DMS153 treated with DMSO at 0.1 percent for 48 hours (cell line): ENCODE measurements around the gene CYB561D2.
A peak's percentile ranks its signal among the peaks of the same experiment; 100 is the strongest.

Experiments
- DNase-seq: peaks from one replicate; lab custom pipeline; 2025; ENCODE audit not compliant: unreplicated experiment; lab: John Stamatoyannopoulos, UW

The CYB561D2 gene

DNA sequence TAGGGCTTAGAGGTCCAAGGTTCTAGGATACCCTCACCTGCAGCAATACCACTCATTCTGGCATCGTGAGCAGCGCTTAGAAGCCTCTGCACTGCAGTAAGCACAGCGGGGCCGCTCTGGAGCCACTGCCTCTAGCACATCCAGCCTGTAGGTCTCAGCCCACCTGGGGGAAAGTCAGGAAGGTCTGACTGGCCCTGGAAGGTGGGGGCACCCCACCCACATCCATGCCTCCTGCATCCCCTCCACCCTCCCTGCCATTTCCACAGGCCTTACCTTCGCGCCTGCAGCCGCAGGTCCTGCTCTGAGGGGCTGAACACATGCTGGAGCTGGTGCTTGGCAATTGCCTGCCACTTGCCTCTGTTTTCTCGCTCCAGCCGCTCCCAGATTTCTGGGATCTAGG is 9.1 kb upstream of the CYB561D2 start:
- DNase-seq: no peak

DNA sequence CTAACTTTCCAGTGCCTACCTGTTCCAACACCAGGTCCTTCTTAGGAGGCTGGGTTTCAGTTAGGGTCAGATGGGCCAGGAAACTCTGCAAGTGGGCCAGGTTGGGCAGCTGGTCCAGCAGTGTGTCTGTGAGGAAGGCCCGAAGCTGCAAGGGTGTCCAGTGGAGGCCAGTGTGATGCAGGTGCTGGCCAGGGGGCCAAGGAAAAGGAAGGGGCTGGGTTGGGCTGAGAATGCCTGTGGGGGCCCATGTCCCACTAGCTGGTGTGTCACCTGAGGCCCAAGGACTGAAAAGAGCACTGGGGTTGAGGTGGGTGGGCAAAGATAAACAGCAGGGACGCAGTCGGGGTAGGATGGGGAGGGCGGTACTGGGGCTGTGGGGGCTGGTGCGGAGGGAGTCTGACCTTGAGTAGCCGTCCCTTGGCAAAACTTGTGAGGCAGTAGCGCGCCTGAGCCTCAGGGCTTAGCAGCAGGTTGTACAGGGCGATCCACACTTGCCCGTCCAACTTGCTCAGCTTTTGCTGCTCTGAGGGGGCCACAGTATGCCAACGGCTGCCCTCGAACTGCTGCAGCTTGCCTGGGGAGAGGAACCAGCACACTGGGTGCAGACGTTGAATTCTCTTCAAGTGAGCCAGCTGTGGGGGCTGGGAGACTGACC is 8.5 kb upstream of the CYB561D2 start:
- DNase-seq: no peak

DNA sequence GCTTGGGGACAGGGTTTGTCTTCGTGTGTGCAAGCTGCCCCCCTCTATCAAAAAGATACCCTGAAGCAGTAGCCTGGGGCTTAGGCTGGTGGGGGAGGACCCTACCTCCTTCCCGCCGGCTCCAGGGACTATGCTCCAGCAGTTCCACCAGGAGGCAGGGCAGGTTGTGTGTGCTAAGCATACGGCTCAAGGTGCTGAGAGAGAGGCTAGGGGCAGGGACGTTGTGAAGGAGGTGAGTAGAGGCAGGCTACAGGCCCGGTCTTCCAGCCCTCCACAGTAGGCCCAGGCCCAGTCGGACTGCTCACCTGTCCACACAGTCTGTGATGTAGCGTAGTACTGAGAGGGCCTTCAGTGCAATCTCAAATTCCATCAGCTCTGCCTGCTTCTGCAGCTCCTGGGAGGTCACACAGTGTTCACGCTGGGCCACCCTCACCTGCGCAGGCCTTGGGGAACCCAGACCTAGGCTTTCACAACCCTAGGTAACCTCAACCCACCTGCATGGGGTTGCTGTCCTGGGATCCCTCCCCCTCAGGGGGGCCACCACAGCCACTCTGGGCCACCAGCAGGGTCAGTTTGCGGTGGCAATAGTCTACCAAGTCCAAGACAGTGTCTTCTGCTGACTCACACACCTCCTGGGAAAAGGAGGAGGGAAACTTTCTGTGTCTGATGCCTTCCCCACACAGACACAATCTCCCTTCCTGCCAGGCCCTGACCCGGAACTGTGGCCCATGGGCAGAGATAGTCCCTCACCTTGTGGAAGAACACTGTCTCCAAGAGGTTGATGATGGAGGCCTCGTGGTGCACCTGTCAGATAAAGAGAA is 7.6 kb upstream of the CYB561D2 start:
- DNase-seq: no peak

DNA sequence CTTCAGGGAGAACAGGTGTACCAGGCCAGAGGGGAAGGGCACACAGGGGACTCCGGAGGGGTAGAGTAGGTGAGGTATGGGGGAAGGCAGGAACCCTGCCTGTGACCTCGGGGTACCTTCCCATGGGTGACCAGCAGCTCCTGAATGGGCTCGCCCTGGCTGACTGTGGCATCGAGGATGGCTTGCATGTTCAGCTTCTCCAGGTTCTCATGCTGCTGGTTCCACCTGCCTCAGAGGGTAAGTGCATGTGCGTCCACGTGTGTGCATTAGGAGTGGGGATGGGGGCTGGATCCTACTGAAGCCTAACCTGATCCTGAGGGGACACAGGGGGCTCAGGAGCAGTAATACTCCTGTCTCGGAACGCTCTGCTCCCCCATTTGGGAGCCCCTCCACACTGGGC is 5.7 kb upstream of the CYB561D2 start:
- no peak for DNase-seq

DNA sequence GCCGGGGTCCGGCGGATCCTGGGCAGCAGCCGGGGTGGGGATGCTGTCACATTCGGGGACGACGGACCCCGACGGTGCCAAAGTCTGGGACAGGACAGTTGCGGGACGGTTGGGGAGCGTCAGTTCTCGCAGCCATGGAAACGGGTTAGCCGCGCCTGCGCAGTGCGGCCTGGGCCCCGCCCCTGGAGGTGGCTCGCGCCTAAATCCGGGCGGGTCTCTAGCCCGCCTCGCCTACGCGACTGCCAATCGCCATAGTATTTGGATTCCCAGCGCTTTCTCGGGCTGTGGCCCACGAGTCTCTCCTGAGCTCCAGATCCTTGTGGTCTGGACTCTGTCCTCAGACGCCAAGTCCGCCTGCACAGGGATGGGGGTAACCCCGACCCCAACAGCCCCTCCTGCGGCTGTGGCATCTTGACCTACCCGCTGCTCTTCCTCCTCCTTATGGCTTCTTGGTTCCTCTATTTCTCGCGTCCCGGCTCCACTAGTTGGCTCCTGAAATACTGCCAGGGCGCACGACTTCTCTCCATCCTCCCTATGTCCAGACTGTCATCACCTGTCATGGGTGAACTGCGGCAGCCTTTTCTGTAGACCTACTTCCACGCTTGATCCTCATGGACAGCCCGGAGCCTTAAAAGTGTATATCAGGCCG is 5.0 kb upstream of the CYB561D2 start, which contains the start of gene ZMYND10:
ZMYND10 (minus strand) TSS at position 147 of the 649 bp plus-strand sequence. CDS start 153 bp downstream, outside the sequence.
- DNase-seq: no peak

DNA sequence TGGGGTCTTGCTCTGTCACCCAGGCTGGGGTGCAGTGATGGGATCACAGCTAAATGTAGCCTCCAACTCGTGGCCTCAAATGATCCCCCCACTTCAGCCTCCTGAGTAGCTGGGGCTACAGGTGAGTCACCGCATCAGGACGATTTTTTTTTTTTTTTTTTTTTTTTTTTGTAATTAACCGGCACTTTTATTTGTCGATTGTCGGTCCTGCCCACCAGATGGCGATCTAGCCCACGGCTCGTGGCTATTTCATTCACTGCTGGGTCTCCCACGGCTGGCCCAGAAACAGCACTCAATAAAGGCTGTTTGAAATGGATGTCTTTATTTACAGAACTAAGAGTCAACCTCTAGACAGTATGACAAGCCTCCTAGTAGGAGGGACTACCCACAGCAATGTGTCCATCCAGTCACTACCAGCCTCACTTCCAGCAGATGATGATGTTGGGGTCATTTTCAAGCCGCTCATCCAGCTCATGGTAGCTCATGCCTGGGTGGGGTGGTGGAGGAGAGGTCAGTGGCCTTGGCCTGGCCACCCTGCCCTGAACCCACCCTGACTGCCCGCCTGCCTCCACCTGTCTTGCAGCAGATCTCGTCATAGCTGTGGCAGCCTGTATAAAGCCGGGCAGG is 3.4 kb upstream of the CYB561D2 start:
- peak; percentile 21 for DNase-seq

DNA sequence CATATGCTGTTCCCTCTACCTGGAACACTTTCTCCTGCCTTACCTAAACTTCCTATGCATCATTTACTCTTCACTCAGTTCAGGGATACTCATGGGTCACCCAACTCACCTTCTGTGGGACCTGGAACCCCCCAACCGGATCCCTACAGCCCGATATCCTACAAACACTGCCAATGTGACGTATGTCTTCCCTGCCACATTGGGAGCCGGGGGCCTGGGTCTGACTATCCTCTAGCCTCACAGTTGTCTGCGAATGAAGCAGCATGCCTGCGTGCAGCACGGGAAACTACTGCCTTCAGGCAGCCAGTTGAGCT is 492 bp upstream of the CYB561D2 start:
- DNase-seq: no peak

DNA sequence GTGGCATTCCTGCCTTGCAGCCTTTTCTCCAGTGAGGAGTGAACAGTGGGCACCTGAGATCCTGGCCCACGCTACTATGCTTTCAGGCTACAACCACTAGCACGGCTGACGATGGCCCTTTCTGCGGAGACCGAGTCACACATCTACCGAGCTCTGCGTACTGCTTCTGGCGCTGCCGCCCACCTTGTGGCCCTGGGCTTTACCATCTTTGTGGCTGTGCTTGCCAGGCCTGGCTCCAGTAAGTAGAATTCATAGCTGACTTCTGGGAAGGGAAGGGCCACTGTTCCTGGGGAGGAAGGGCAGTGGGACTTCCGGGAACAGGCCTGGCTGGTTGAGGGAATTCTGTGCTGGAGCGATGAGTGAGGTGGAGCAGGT is 648 bp downstream of the CYB561D2 start:
- DNase-seq: no peak

DNA sequence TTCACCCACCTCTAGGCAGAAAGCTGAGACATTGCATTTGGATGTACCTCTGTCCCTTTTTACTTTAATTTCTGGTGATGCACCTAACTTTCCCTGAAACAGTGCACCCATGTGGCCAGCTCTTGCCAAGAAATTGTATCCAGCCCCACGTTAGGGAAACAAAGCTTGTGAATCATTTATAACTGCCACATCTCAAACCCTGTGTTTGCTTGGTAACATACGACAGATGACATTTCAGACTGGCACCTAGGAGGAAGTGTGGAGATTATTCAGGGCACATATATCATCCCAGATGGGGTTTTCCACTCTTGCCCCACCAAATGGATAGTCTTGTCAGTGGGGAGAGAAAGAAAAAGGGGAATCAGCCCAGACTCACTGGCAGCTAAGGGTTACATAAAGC is 2.1 kb downstream of the CYB561D2 start:
- DNase-seq: no peak

DNA sequence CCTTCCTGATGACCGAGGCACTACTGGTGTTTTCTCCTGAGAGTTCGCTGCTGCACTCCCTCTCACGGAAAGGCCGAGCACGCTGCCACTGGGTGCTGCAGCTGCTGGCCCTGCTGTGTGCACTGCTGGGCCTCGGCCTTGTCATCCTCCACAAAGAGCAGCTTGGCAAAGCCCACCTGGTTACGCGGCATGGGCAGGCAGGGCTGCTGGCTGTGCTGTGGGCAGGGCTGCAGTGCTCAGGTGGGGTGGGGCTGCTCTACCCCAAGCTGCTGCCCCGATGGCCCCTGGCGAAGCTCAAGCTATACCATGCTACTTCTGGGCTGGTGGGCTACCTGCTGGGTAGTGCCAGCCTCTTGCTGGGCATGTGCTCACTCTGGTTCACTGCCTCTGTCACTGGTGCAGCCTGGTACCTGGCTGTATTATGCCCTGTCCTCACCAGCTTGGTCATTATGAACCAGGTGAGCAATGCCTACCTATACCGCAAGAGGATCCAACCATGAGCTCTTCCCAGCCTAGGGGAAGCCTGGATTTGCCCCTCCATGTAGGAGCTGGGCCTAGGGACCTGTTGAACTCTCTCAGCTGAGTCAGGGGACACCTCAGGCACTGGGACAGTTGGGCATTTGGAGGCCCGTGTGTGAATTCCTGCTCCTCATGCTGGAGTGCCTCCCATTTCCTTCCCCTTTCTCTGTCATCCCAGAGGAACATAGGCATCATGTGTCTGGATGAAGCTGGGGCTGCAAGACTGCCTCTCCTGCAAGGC is 2.8 kb downstream of the CYB561D2 start:
- DNase-seq: no peak

DNA sequence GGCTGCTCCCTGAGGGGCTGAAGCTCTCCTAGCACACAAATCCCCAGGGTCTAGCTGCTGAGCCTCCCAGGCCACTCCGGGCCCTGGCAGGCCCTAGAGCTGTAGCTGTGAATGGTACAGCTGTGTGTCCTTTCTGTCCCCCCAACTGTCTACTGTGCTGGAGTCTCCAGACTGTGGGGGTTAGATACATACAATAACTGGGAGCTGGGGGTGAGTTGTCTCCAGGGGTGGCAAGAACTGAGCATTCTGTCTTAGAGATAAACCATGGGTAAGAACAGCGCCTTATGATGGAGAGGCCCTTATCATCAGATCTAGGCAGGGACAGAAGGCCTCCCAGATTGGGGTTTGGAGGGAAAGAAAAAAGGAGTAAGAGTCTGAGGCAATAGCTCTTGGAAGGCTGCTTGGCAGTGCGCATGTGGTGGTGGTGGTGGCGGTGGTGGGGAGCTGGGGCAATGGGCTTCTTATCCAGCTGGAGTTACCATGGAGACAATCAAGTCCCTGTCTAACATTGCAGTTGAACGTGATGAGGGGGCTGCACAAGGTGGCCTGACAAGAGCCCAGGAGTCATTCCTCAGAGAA is 3.6 kb downstream of the CYB561D2 start:
- DNase-seq: no peak

DNA sequence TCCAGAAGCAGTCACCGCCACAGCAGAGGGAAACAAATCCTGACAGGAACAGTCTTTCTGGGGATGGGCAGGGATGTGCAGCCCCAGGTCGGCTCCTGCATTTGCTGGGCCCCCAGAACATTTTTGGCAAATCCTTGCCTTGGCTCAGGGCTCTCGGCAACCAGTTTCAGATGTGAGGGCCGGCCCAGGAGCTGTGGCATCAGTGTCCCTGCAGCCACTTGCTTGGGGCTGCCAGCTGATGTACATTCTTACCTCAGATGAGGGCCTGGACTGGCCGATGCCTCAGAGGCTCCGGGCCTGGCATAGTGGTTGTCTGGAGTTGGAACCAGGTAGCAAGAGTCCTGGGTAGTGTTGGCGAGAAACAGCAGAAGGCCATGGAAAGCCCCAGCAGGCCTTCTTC is 4.2 kb downstream of the CYB561D2 start:
- no peak for DNase-seq

DNA sequence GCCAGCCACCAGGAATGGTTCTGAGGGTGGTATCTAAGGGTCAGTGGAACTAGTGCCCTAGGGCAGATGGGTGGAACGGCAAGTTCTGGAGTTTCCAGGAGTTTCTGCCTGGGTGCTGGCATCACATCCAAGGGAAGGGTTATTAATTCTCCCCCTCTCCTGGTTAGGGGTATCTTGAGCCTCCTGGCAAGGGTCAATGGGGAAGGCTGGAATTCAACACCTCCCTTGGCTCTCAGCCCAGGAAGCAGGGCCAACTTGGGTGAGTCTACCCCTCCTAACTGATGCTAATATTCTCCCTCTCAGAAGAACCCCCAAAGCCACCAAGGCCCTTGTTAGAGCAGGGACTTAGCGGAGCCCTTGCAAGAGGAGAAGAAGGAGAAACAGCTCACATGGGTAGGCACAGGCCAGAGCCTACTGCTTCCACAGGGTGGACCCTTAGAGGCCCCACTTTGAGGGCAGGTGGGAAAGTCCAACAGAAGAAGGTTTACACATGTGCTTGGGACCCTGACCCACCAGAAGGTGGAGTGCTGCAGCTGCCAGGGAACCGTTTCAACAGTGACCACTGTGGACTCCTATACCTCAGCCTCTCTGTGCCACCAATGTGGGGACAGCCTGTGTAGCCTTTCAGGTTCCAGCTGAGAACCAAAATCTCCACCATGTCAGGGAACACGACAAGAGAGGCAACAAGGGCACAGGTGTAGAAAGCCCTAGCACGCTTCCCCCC is 5.3 kb downstream of the CYB561D2 start:
- DNase-seq: no peak

DNA sequence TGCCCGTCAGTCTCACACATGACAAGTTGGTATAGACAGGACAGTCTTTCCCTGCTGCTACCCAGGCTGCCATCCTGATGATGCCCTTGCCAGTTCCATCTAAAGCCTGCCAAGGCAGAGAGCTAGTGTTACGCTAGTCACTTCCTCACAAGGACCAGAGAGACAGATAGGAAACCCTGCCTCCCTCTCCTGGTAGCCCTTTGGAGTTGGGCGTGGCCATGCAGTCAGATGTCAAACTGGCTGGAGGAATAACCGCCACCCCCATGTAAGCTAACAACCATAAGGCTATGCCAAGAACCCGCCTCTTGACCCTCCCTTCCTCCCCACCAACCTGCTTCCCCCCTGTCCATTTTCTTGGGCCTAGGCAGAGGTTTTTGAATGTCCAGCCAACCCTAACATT is 5.9 kb downstream of the CYB561D2 start:
- no peak for DNase-seq

DNA sequence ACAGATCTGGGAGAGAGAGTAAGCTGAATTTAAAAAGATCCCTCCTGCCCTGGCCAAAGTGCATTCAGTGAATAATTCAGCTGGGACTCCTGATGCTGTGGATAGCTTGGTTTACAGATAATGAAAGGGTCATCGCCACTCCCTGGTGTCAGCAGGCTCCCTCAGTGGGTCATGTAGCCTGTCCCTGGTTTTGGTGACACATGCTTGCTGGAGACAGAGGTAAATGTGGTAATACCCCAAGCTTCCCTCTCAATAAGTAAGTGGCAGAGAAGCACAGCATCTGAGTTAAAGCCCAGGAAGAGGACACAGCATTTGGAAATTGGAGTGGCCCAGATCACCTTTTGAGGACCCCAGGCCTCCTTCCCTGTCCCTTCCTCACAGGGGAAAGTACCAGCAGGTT is 6.8 kb downstream of the CYB561D2 start:
- DNase-seq: no peak

DNA sequence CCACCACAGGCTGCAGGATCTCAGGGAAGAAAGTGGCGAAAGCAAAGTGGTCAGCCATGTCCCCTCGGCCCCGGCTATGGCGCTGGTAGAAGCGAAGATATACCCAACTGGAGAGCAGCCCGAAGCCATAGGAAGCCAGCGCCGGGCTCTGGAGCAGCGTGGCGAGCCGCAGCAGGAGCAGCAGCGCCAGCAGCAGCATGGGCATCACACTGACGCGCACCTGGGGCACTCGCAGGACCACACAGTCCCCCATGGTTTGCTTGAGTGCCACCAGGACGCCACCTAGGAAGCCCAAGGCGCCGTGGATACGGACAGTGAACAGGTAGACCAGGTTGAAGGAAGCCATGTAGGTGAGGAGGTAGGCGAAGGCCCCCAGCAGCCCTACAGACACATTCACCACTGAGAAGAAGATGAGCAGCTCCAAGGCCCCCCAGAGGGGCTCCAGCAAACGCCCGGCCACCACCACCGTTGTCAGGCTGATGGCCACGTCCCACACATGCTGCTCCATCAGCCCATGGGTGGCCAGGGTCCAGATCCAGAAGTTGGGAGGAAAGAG is 7.8 kb downstream of the CYB561D2 start:
- DNase-seq: no peak

DNA sequence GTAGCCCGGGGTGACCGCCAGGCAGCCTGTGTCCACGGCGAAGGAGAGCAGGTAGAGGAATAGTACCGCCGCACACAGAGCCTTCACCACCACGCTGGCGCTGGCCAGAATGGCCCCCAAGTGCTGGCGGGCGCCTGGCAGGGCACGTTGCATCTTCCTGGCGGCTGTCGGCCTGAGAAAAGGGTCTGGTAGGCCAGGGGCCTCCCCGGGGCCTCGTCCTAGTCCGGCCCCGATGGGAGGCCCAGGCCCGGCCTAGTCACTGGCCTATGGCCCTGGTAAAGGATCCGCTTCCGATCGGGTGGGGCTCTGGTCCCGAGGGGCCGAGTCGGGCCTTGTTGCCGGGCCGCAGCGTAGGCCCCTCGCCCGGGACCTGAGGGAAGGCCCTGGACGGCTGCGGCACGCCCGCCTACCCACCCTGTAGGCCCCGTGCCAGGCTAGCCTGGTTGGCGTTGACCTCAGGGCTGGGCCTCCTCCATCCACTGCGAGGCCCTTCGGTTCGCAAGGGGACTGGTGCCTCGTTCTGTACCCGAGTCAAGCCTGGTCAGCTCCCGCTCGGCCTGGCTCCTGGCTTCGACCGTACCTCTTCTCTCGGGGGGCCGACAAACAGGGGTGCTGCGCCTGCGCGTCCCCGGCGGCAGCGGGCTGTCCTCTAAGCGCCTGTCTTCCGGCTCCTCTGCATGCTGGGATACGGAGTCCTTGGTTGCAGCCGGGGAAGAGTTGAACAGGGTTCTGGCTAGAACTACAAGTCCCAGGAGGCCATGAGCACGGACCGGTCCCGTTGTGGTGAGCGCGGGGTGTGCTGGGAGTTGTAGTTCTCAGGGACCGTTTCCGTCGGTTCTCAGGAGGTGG is 8.5 kb downstream of the CYB561D2 start, which contains the start of gene TMEM115:
TMEM115 (minus strand) TSS at position 611 of the 849 bp plus-strand sequence; CDS start at position 153, 458 bp downstream.
- DNase-seq: peak; percentile 59

DNA sequence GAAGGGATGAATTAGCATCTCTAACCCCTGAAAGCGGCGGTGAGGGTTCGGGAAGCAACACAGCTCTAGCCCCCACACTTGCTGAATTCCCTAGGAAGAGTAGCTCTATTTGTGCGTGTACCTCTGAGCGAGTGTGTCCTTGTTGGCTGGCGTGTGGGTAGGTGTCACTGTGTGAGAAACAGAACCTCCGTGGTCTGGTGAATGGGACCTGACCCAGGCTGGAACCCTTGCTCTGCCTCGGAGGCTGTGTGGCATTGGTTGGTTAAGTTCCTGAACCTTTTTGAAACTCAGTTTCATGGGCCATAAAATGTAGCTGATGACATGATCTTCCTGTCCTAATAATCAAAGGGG is 9.1 kb downstream of the CYB561D2 start:
- no peak for DNase-seq

DNA sequence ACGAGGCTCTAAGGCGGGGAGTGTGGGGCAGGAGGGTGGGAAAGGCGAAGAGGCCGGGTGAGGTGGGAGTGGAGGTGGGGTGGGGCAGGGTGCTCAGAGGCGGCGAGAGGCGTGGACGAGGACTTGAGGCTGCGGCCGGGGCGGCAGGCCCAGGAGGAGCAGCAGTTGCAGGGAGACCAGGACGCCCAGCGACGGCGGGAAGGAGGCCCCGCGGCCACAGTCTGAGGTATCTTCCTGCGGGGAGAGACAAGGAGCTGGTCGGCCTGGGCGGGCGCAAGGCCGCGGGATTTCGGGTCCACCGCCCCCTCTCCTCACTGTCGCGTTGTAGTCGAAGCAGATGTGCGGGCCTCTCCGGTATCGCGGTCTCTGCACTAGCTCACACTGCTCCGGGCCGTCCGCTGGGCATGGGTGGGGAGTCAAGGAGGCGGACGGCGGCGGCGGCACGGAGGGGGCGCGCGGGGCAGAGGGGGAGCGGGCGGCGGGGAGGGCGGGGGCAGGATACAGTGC is 14.0 kb downstream of the CYB561D2 start:
- DNase-seq: no peak
